ENCODE measurements around the gene CDH16. TPM values are rescaled to one million over a fixed set of nuclear protein-coding genes. Genes with fewer than 3 reads are reported as not detected.

CDH16 gene
- total and polyA plus RNA-seq, 2 of the 13 experiments (the other 11 are each of a cell fraction or from before 2014, with no cell fraction given): 2.7 to 3.9 TPM

DNA sequence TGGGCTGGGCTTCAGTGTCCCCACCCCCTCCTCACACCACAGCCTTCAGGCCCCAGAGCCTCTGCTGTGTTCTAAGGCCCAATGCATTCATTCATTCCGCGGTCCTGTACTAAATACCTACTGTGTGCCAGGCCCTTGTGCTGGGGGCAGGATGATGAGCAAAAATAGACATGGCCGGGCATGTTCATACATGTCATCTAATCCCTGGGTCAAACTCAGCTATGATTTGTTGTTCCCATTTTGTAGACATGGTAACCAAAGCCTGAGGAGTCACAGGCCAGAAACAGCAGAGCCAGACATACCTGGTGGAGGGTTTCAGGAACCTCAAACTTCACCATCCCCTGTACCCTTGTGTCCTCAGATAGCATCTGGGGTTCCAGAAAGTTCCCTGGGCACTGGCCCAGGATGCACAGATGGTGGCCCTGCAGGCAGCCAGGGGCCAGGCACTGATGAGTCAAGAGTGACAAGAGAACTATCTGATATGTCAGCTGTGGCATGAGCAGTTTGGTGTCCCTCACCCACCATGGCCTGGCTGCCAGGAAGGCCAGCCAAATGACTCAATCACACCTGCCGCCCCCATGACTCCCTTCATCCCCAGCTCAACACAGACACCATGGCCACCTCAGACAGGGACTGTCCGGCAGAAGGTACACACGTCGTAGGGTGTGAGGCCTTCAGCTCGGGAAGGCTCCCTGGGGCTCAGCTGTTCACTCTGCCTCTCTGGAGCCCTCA, 9.4 kb upstream of the CDH16 start:
- ATAC-seq (no peak), DNase-seq (ENCODE audit: low spot score) (no peak), FAIRE-seq (no peak)
- no peak overlapping the region for H3K4me2 ChIP-seq (ENCODE audit: low read depth, low read length)
- no peak overlapping the region for H2AFZ ChIP-seq (ENCODE audit: low read length)
- H3K4me1 ChIP-seq (ENCODE audit: insufficient read depth, low read length): peaks cover 65% of the 10 kb centered on the region
- in situ Hi-C loops (cut with HindIII; ENCODE audit: extremely low pct_ligation_motif_present, low pct_unique_long_range_greater_than_20kb): no loop called here
- H3K4me3 ChIP-seq (replicated peaks in 1 of 3; ENCODE audit: insufficient read depth in 1 of 3, low read depth in 2 of 3, low read length in 3 of 3): no peak overlapping the region
- no peak overlapping the region for H3K27ac ChIP-seq (ENCODE audit: extremely low read length, insufficient read depth, low read length)
- ChIA-PET POLR2A (interaction anchor here (0.8 to 3.8 kb wide), 5 partner anchors 10 to 33 kb away, joined by 3 to 23 read pairs (median 10); partner anchors contain the start of gene CDH16), CTCF (ENCODE audit: low intra/inter-chr PET ratio, low total read pairs) (interaction anchor here (2.9 kb wide), 1 partner anchor 33 kb away, joined by 28 read pairs; no protein-coding TSS in a partner anchor)
- no peaks in the 10 kb centered on the region for H3K9me3 ChIP-seq (ENCODE audit: low read length)
- no peak overlapping the region for H3K9ac ChIP-seq (ENCODE audit: insufficient read depth, low read depth, low read length)
- no peaks in the 10 kb centered on the region for H3K79me2 ChIP-seq (ENCODE audit: insufficient read depth, low read length)
- intact Hi-C loops (cut with micrococcal nuclease; ENCODE audit: unreplicated experiment): no loop called here
- 93% methylated on average over 7 of the region's 8 CpGs for WGBS (ENCODE audit: low lambda C conversion rate)
- no TSS peak for BruUV-seq (replicated peaks)
- peaks cover 5 to 18% of the 10 kb centered on the region in 2 experiments; a peak in 4 of 5 replicates for H3K27me3 ChIP-seq (ENCODE audit: control insufficient read depth in 1 of 2, insufficient read depth in 2 of 2, low read length in 2 of 2)
- TF ChIP-seq YEATS2 (CRISPR knock-in tag; IDR thresholded peaks at IDR 0.05; ENCODE audit: borderline replicate concordance) (no peak), ATAD3A (CRISPR knock-in tag; IDR thresholded peaks at IDR 0.05) (no peak), FOSL2 (CRISPR knock-in tag; IDR thresholded peaks at IDR 0.05) (0 out of 2 replicates have a peak, but pooled peaks have one; percentile 12), AKAP8 (CRISPR knock-in tag; IDR thresholded peaks at IDR 0.05) (no peak), RNF2 (conservative IDR thresholded peaks at IDR 0.05; ENCODE audit: low read depth) (no peak), CBX1 (IDR thresholded peaks at IDR 0.05; ENCODE audit: low read depth) (no peak), KDM4B (CRISPR knock-in tag; IDR thresholded peaks at IDR 0.05) (no peak), ZSCAN31 (CRISPR knock-in tag; IDR thresholded peaks at IDR 0.05; ENCODE audit: low read depth) (no peak), ZNF451 (CRISPR knock-in tag; IDR thresholded peaks at IDR 0.05) (no peak), ZKSCAN1 (IDR thresholded peaks at IDR 0.05; ENCODE audit: low read length) (peak; percentile 48; the same call in 1 of the 2 replicates)
- TF ChIP-seq, protein P1, sequence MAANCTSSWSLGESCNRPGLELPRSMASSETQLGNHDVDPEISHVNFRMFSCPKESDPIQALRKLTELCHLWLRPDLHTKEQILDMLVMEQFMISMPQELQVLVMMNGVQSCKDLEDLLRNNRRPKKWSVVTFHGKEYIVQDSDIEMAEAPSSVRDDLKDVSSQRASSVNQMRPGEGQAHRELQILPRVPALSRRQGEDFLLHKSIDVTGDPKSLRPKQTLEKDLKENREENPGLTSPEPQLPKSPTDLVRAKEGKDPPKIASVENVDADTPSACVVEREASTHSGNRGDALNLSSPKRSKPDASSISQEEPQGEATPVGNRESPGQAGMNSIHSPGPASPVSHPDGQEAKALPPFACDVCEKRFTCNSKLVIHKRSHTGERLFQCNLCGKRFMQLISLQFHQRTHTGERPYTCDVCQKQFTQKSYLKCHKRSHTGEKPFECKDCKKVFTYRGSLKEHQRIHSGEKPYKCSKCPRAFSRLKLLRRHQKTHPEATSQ (CRISPR knock-in tag; IDR thresholded peaks at IDR 0.05; ENCODE audit: borderline replicate concordance): no peak
- no peaks in the 10 kb centered on the region for H4K20me1 ChIP-seq (ENCODE audit: insufficient read depth, low read length)
- H3K36me3 ChIP-seq (replicated peaks in 1 of 2; ENCODE audit: control insufficient read depth in 1 of 2, insufficient read depth in 2 of 2, low read length in 2 of 2): peaks cover 0 to 5% of the 10 kb centered on the region in 2 experiments; a peak in 2 of 5 replicates

Measured in HepG2 (cell line).